GM18519 (cell line): ENCODE results near the gene PARD3.

Source experiments
- ATAC-seq: cut with Tn5 transposase; IDR thresholded peaks from one replicate; pipeline ENCODE4 v1.9.1; 2021; ENCODE audit warnings: mild to moderate bottlenecking, moderate library complexity; ENCODE audit not compliant: unreplicated experiment, low FRiP score

The PARD3 gene

DNA sequence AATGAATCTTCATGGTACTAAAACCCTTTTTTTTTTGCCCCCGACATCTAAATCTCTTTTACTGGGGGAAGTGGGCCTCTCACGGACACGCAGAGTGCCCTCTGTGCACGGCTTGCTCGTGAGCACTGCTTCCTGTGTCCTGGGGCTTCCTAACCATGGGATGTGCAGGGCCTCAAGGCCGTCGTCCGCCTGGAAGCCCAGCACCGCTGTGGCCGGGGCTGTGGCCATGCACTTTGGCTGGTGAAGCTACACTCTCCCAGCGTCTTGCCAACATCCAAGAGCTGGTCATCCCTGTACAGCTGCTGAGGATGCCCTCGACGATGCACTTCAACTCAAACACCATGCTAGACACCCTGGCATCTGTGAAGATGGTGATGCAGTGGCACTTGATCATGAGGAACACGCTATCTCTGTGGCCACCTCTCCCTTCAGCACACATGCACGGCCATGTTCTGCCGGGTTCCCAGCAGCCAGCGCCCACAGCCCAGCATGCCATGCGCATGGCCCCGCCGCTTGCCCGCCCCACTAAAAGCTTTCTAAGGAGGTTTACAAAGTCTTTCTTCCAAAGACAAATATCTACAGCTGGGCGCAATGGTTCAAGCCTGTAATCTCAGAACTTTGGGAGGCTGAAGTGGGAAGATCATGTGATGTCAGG is 326.5 kb downstream of the PARD3 start:
- ATAC-seq, result no peak

GRCh38 chr10:34486008-34486407 is 329.1 kb downstream of the PARD3 start:
- no peak for ATAC-seq

DNA sequence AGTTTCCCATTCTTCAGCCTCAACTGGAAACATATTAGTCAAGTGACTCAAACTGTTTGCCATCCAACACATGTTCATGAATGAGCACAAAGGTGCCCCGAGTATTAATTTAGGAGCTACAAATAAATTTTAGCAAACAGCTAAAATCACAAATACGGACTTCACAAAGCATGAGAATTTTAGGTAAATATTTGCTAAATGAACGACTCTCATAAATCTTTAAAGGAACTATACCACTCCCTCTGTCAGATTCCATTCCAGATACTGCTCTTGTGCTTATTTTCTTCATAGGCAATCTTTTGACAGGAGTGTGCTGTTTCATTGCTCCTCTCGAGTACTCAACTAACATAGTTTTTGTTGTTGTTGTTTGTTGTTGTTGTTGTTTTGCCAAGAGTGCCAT is 330.9 kb downstream of the PARD3 start:
- no peak for ATAC-seq

GRCh38 chr10:34480345-34480744 is 334.8 kb downstream of the PARD3 start:
- ATAC-seq, result no peak

- no peak for ATAC-seq
These were observed 335.4 kb downstream of the PARD3 start for GRCh38 chr10:34479520-34480179.

- ATAC-seq, result no peak
These were observed 337.8 kb downstream of the PARD3 start for GRCh38 chr10:34477249-34477648.

DNA sequence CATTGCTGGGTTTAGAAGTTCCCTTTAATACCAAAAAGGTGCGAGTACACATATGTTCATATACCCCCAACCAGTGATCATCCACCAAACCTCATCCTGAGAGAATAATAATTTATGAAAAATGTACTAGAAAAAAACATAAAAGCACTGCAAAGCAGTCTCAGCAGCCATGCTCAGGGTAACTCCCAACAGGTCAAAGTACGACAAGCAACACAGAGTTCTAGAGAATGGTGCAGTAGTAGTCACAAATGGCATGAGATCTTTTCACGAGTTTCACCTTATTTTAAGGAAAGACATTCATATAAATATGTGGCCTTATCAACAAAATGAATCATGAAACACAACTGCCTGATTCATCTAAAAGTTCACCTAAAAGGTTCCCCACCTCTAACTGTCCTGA is 338.5 kb downstream of the PARD3 start:
- no peak for ATAC-seq

DNA sequence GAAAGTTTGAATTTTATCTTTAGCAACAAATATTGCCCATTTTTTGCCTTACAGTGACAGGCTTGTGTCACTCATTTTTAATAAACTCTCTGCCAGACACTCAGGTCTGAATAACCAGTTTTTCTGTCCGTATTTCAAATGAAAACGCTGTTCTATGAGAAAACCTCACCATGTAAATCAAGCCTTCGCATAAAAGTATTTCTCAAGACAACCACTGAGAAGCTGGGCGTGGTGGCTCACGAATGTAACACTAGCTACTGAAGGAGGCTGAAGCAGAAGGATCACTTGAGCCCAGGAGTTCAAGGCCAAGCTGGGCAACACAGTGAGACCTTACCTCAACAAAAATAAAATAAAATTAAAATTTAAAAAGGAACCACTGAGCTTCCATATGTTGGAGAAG is 339.3 kb downstream of the PARD3 start:
- ATAC-seq, result no peak

- ATAC-seq, result no peak
These were observed 339.8 kb downstream of the PARD3 start for GRCh38 chr10:34475274-34475646.

DNA sequence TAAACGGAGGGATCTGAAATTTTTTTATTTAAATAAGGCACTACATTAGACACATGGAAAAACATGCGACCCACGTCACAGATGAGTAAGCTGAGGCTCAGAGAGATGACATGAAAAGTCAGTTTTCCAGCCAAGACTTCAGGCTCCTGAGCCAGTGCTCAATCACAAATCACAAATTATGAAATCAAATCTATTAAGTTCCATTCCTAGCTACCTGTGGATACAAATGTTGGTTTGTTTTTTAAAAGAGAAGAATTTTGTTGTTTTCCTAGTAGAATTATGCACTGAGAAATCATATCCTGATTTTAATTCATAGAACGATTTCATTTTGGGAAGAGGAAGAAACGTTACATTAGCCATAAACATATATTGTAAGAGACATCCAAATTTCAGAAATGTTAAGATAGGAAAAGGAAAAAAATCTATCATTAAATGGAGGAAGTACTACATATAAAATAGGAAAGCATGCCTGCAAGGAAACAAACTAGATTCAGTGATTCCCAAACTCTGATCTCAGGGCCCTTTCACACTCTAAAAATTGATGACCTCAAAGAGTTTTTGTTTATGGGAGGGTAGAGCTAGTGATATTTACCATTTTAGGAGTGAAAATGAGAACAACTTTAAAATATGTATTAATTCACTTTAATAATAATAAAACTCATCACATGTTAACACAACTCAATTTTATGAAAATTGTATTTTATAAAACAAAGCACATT is 340.4 kb downstream of the PARD3 start:
- ATAC-seq, result no peak

DNA sequence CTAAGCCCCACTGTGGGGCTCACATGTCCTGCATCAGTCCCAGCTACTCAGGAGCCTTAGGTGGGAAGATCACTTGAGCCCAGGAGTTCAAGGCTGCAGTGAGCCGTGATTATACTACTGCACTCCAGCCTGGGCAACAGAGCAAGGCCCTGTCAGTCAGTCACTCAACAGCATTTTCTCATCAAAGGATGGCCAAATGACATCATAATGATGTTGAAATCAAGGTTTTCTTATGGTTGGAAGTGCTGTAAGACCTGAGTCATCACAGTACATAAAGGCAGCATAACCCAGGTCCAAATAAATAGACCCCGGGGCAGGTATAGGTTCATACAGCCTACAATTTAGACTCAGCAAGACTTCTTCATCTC is 341.1 kb downstream of the PARD3 start:
- no peak for ATAC-seq

GRCh38 chr10:34473174-34474008 is 341.7 kb downstream of the PARD3 start:
- ATAC-seq, result no peak

- ATAC-seq, result no peak
These were observed 344.8 kb downstream of the PARD3 start for GRCh38 chr10:34470307-34470706.

GRCh38 chr10:34469446-34469845 is 345.6 kb downstream of the PARD3 start:
- no peak for ATAC-seq

- no peak for ATAC-seq
These were observed 347.2 kb downstream of the PARD3 start for GRCh38 chr10:34467902-34468301.

- no peak for ATAC-seq
These were observed 347.7 kb downstream of the PARD3 start for GRCh38 chr10:34467364-34467763.

DNA sequence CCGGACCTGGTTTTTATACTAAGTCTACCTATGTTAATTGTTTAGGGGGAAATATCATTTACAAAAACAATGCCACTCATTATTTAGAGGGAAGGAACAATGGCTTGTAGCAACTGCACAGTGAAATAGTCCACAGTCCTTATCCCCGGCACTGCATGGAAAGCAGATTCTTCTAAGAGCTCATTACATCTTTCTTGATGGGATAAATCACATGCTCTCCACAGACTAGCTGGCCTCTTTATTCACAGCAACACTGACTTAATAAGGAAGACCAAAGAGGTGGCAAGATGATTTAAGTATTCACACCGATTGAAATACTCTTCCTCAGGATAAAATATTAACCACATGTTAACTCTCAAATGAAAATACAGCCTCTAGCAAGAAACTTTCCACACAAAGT is 349.4 kb downstream of the PARD3 start:
- ATAC-seq, result no peak

- ATAC-seq, result no peak
These were observed 350.5 kb downstream of the PARD3 start for GRCh38 chr10:34464591-34464990.

- no peak for ATAC-seq
These were observed 351.1 kb downstream of the PARD3 start for GRCh38 chr10:34464000-34464399.

DNA sequence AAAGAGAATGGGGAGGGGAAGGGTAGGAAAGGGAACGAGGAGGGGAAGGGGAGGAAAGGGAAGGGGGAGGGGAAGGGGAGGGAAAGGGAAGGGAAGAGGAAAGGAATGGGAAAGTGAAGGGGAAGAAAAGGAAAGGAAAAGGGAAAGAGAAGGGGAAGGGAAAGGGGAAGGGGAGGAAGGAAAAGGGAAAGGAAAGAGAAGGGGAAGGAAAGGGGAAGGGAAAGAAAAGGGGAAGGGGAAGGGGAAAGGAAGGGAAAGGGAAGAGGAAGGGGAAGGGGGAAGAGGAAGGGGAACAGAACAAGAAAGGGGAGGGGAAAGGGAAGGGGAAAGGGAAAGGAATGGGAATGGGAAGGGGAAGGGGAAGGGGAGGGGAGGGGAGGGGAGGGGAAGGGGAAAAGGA is 352.1 kb downstream of the PARD3 start:
- no peak for ATAC-seq

DNA sequence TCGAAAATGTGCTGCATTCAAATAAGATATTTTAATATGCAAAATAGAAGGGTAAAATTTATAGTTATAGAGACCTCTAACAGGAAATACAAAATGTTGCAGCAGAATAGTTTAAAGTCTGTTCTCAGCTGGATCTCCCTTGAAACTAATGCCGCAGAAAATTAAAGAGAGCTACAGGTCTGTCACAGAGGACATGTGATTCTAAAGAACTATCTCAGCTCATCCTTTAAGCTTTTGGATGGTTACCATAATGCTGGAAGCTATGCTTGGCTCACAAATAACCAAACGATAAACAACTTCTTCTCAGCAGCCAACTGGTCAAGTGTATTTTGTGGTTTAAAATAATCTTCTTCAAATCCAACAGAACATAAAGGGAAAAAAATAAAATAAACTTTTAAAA is 353.0 kb downstream of the PARD3 start:
- ATAC-seq, result no peak
